H9 (cell line): Measurements from ENCODE around the gene DLG2. TPM values are rescaled to one million over a fixed set of nuclear protein-coding genes. Genes with fewer than 3 reads are reported as not detected.

Experiments
- DNase-seq: peaks from one replicate; pipeline ENCODE4 v3.0.0-alpha.2; 2017
- H2AFZ ChIP-seq: one replicate; pipeline ENCODE4 v1.6.1; 2013; ENCODE audit warnings: mild to moderate bottlenecking, low read length, control low read depth, moderate library complexity
- H2AK5ac ChIP-seq: 2 replicates; pipeline ENCODE4 v1.6.1; 2013; ENCODE audit warnings: low read length, control low read depth, mixed read lengths; ENCODE audit not compliant: insufficient read length
- H2BK120ac ChIP-seq: one replicate; pipeline ENCODE4 v1.6.1; 2013; ENCODE audit warnings: low read depth, mild to moderate bottlenecking, low read length, control low read depth, inconsistent platforms; ENCODE audit not compliant: poor library complexity, severe bottlenecking
- H2BK12ac ChIP-seq: 2 replicates; pipeline ENCODE4 v1.6.1; 2013; ENCODE audit warnings: low read length, control low read depth, mixed read lengths, low read depth; ENCODE audit not compliant: insufficient read length
- H2BK15ac ChIP-seq: 2 replicates; pipeline ENCODE4 v1.6.1; 2013; ENCODE audit warnings: low read depth, low read length, control low read depth
- H2BK20ac ChIP-seq: one replicate; pipeline ENCODE4 v1.6.1; 2013; ENCODE audit warnings: low read depth, mild to moderate bottlenecking, low read length, control low read depth, inconsistent platforms; ENCODE audit not compliant: poor library complexity, severe bottlenecking
- H2BK5ac ChIP-seq: 2 replicates; pipeline ENCODE4 v1.6.1; 2013; ENCODE audit warnings: low read length, control low read depth, mixed read lengths; ENCODE audit not compliant: insufficient read length
- H3K14ac ChIP-seq: 2 replicates; pipeline ENCODE4 v1.6.1; 2013; ENCODE audit warnings: low read length, control low read depth; ENCODE audit not compliant: insufficient read depth
- H3K18ac ChIP-seq: 2 replicates; pipeline ENCODE4 v1.6.1; 2013; ENCODE audit warnings: low read depth, mild to moderate bottlenecking, mixed read lengths, low read length, control low read depth; ENCODE audit not compliant: insufficient read length
- H3K23ac ChIP-seq: 2 replicates; pipeline ENCODE4 v1.6.1; 2013; ENCODE audit warnings: low read length, control low read depth, mixed read lengths, low read depth; ENCODE audit not compliant: insufficient read length
- H3K23me2 ChIP-seq: 2 replicates; pipeline ENCODE4 v1.6.1; 2013; ENCODE audit warnings: low read depth, mild to moderate bottlenecking, mixed read lengths, low read length, control low read depth; ENCODE audit not compliant: insufficient read length, poor library complexity, severe bottlenecking
- H3K27ac ChIP-seq: 2 replicates; pipeline ENCODE4 v1.5.1; 2013; ENCODE audit warnings: low read length, control low read depth, mixed read lengths, low read depth; ENCODE audit not compliant: insufficient read length
- H3K27me3 ChIP-seq: 2 replicates; pipeline ENCODE4 v1.6.1; 2013; ENCODE audit warnings: low read length, control low read depth, inconsistent platforms; ENCODE audit not compliant: insufficient read depth
- H3K4ac ChIP-seq: 2 replicates; pipeline ENCODE4 v1.6.1; 2013; ENCODE audit warnings: low read depth, mild to moderate bottlenecking, control low read depth, inconsistent platforms, low read length, moderate library complexity
- H3K4me1 ChIP-seq: 2 replicates; pipeline ENCODE4 v1.6.1; 2013; ENCODE audit warnings: low read length, control low read depth, inconsistent platforms; ENCODE audit not compliant: insufficient read depth
- H3K4me2 ChIP-seq: 2 replicates; pipeline ENCODE4 v1.6.1; 2013; ENCODE audit warnings: low read length, control low read depth, mixed read lengths; ENCODE audit not compliant: insufficient read length, insufficient read depth
- H3K56ac ChIP-seq: 2 replicates; pipeline ENCODE4 v1.6.1; 2013; ENCODE audit warnings: low read depth, mild to moderate bottlenecking, mixed read lengths, low read length, control low read depth; ENCODE audit not compliant: insufficient read length
- H3K79me1 ChIP-seq: 2 replicates; pipeline ENCODE4 v1.6.1; 2013; ENCODE audit warnings: low read depth, mild to moderate bottlenecking, moderate library complexity, low read length, control low read depth, inconsistent platforms; ENCODE audit not compliant: insufficient read depth, poor library complexity, severe bottlenecking
- H3K79me2 ChIP-seq: 2 replicates; pipeline ENCODE4 v1.6.1; 2013; ENCODE audit warnings: low read length, control low read depth, inconsistent platforms; ENCODE audit not compliant: insufficient read depth
- H3K9ac ChIP-seq: 2 replicates; pipeline ENCODE4 v1.6.1; 2013; ENCODE audit warnings: low read length, control low read depth, mixed read lengths; ENCODE audit not compliant: insufficient read length; ENCODE audit errors: extremely low read depth
- H3K9me3 ChIP-seq: one replicate; pipeline ENCODE4 v1.6.1; 2013; ENCODE audit warnings: low read depth, low read length, inconsistent platforms; ENCODE audit not compliant: control insufficient read depth
- H3T11ph ChIP-seq: one replicate; pipeline ENCODE4 v1.6.1; 2013; ENCODE audit warnings: mild to moderate bottlenecking, low read length, control low read depth, inconsistent platforms
- H4K20me1 ChIP-seq: one replicate; pipeline ENCODE4 v1.6.1; 2013; ENCODE audit not compliant: control insufficient read depth, insufficient read length, insufficient read depth
- H4K5ac ChIP-seq: 2 replicates; pipeline ENCODE4 v1.6.1; 2013; ENCODE audit warnings: low read depth, mild to moderate bottlenecking, mixed read lengths, low read length, control low read depth; ENCODE audit not compliant: insufficient read length
- H4K8ac ChIP-seq: replicated peaks from 2 replicates; pipeline ENCODE4 v1.6.1; 2013; ENCODE audit warnings: low read length, control low read depth, mixed read lengths, low read depth; ENCODE audit not compliant: insufficient read length
- H4K91ac ChIP-seq: 2 replicates; pipeline ENCODE4 v1.6.1; 2013; ENCODE audit warnings: low read depth, mild to moderate bottlenecking, moderate library complexity, mixed read lengths, low read length, control low read depth; ENCODE audit not compliant: insufficient read length
- H3K27ac Mint-ChIP-seq, 3 experiments: 2 replicates in 2 of 3; 3 replicates in 1 of 3; pipeline ENCODE4 v1.8.0; 2020 to 2021; ENCODE audit warnings: mixed read lengths in 3 of 3, mild to moderate bottlenecking in 1 of 3, moderate library complexity in 1 of 3
- H3K27me3 Mint-ChIP-seq: 2 replicates; pipeline ENCODE4 v1.8.0; 2021; ENCODE audit warnings: low read depth, mild to moderate bottlenecking, moderate library complexity, mixed read lengths
- H3K36me3 Mint-ChIP-seq, 3 experiments: 2 replicates in 2 of 3; 3 replicates in 1 of 3; pipeline ENCODE4 v1.8.0; 2020 to 2021; ENCODE audit warnings: low read depth in 3 of 3, mixed read lengths in 3 of 3; ENCODE audit not compliant: insufficient read depth in 1 of 3
- H3K4me1 Mint-ChIP-seq, 2 experiments: 2 replicates each; pipeline ENCODE4 v1.8.0; 2020; ENCODE audit warnings: mixed read lengths in 2 of 2
- H3K4me3 Mint-ChIP-seq, 2 experiments: 2 replicates in 1 of 2; 3 replicates in 1 of 2; pipeline ENCODE4 v1.8.0; 2020 to 2021; ENCODE audit warnings: mild to moderate bottlenecking in 2 of 2, mixed read lengths in 2 of 2, moderate library complexity in 1 of 2
- H3K9me3 Mint-ChIP-seq, 2 experiments: 2 replicates in 1 of 2; 3 replicates in 1 of 2; pipeline ENCODE4 v1.8.0; 2020; ENCODE audit warnings: mild to moderate bottlenecking in 2 of 2, mixed read lengths in 2 of 2, moderate library complexity in 1 of 2
- WGBS: extraction: QIAGEN DNeasy Blood & Tissue Kit; methylation state at CpG from one replicate; pipeline ENCODE4 v1.1.7; 2013; ENCODE audit warnings: missing lambda C conversion rate, low lambda C conversion rate, mixed read lengths; ENCODE audit not compliant: insufficient read length; ENCODE audit errors: extremely low coverage; 5-methylcytosine and 5-hydroxymethylcytosine counted together
- total RNA-seq: library from RNA; stranded (reverse); gene quantifications from 2 replicates; pipeline ENCODE4 v1.2.1, GENCODE V29; 2021
- TF ChIP-seq, protein P1 (sequence below): fragments of 200-600 bp; sonication (generic); conservative IDR thresholded peaks from 3 replicates; pipeline ENCODE4 v1.8.0; 2021; ENCODE audit warnings: antibody characterized with exemption, mild to moderate bottlenecking

Gene DLG2
- total RNA-seq, 1 experiment from 2014 or later, result 8.0 TPM

DNA sequence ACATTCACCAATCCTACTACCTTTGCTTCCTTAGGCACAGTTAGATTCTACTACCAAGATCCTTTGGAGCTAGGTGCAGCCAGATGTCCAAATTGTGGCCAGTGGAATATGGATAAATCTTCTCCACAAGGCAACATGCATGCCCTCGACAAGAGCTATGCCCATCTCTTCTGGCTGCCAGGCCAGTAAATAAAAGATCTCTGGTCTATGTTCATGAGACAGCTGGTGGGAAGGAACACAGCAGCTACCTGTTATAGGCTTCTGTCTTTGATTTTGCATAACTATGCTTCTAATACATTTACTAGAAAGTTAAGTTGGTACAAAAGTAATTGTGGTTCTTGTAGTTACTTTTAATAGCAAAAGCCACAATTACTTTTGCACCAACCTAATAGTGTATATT lies 182.7 kb downstream of the DLG2 start:
- Histone ChIP-seq H3K4me1 (no peaks in the 10 kb centered on the region), H4K20me1 (no peaks in the 10 kb centered on the region), H3K18ac (no peak overlapping the region), H3K23ac (no peak overlapping the region), H4K8ac (no peak overlapping the region), H3K27me3 (no peaks in the 10 kb centered on the region), H2BK20ac (no peak overlapping the region), H3K4me2 (no peak overlapping the region), H3K79me2 (no peaks in the 10 kb centered on the region), H2BK15ac (no peak overlapping the region), H2BK5ac (no peak overlapping the region), H3K14ac (no peak overlapping the region), H2BK12ac (no peak overlapping the region), H2BK120ac (no peak overlapping the region), H3K23me2 (no peaks in the 10 kb centered on the region), H3K9me3 (no peaks in the 10 kb centered on the region), H2AFZ (no peak overlapping the region), H4K91ac (no peak overlapping the region), H3K9ac (no peak overlapping the region), H2AK5ac (no peak overlapping the region), H3K27ac (no peak overlapping the region), H4K5ac (no peak overlapping the region), H3K4ac (no peak overlapping the region), H3K79me1 (no peaks in the 10 kb centered on the region), H3T11ph (no peak overlapping the region), H3K56ac (no peak overlapping the region)
- no peak for DNase-seq
- Mint-ChIP-seq H3K4me1 (no peaks in the 10 kb centered on the region), H3K9me3 (no peaks in the 10 kb centered on the region), H3K27me3 (no peaks in the 10 kb centered on the region), H3K36me3 (no peaks in the 10 kb centered on the region), H3K4me3 (no peak overlapping the region), H3K27ac (no peak overlapping the region)
- WGBS, result no CpG with 5 or more reads among the region's 1 CpG
- TF ChIP-seq, protein P1, sequence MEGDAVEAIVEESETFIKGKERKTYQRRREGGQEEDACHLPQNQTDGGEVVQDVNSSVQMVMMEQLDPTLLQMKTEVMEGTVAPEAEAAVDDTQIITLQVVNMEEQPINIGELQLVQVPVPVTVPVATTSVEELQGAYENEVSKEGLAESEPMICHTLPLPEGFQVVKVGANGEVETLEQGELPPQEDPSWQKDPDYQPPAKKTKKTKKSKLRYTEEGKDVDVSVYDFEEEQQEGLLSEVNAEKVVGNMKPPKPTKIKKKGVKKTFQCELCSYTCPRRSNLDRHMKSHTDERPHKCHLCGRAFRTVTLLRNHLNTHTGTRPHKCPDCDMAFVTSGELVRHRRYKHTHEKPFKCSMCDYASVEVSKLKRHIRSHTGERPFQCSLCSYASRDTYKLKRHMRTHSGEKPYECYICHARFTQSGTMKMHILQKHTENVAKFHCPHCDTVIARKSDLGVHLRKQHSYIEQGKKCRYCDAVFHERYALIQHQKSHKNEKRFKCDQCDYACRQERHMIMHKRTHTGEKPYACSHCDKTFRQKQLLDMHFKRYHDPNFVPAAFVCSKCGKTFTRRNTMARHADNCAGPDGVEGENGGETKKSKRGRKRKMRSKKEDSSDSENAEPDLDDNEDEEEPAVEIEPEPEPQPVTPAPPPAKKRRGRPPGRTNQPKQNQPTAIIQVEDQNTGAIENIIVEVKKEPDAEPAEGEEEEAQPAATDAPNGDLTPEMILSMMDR, result no peak
